Osteocyte (in vitro differentiated cells): ENCODE measurements around the gene HOXC9. TPM values are rescaled to one million over a fixed set of nuclear protein-coding genes. Genes with fewer than 3 reads are reported as not detected.

Experiments used
- DNase-seq: peaks from one replicate; pipeline ENCODE4 v3.0.0; 2021; ENCODE audit warnings: mixed read lengths; ENCODE audit not compliant: unreplicated experiment; ENCODE audit errors: extremely low spot score
- H3K27ac Mint-ChIP-seq: one replicate; pipeline ENCODE4 v1.8.0; 2021; ENCODE audit warnings: mild to moderate bottlenecking, mixed read lengths; ENCODE audit not compliant: unreplicated experiment
- H3K27me3 Mint-ChIP-seq: one replicate; pipeline ENCODE4 v1.8.0; 2021; ENCODE audit warnings: mixed read lengths; ENCODE audit not compliant: unreplicated experiment
- H3K36me3 Mint-ChIP-seq: one replicate; pipeline ENCODE4 v1.8.0; 2021; ENCODE audit warnings: mixed read lengths; ENCODE audit not compliant: unreplicated experiment
- H3K4me1 Mint-ChIP-seq: one replicate; pipeline ENCODE4 v1.8.0; 2021; ENCODE audit warnings: mixed read lengths; ENCODE audit not compliant: unreplicated experiment
- H3K4me3 Mint-ChIP-seq: one replicate; pipeline ENCODE4 v1.8.0; 2021; ENCODE audit warnings: mild to moderate bottlenecking, moderate library complexity, mixed read lengths; ENCODE audit not compliant: unreplicated experiment
- H3K9me3 Mint-ChIP-seq: one replicate; pipeline ENCODE4 v1.8.0; 2021; ENCODE audit warnings: mixed read lengths; ENCODE audit not compliant: unreplicated experiment
- total RNA-seq: library from RNA; stranded (reverse); gene quantifications from 2 replicates; pipeline ENCODE4 v1.2.1, GENCODE V29; 2021
- TF ChIP-seq, protein P1 (sequence below): fragments of 200-600 bp; sonication (generic); IDR thresholded peaks from 2 replicates; pipeline ENCODE4 v1.5.0; 2021; ENCODE audit warnings: antibody characterized with exemption, mild to moderate bottlenecking, moderate library complexity

HOXC9 gene
- total RNA-seq, 1 donor from 2014 or later, result not detected

DNA sequence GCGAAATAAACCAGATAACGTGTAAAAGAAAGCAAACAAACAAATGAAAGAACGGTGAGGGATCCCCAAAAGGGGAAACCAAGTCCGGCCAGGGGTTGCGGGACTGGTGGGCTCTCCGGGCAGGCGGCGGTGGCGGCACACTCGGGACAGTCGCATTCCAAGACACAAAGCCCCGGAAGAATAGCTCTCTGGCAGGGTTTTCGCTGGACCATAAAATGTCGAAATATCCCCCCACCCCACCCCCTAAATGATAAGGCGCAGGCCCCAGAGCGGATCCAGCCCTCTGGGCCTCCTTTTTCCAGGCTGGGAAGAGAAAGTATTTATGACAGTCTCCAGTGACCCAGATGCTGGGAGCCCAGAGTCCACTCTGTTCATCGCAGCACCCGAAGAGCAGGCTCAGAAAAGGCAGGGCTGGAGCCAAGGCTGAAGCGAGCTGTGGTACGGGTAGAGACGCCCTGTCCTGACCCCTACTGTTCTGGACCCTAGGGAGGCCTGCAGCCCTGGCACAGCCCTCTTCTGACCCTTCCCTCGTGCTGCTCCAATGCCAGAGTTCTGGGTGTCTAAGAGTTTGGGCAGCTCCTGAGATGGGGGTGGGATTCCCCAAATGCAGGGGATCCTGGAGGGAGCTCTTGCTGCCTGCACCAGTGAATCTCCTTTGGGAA, 6.7 kb downstream of the HOXC9 start:
- H3K4me1 Mint-ChIP-seq, result peaks cover 15% of the 10 kb centered on the region
- TF ChIP-seq, protein P1, sequence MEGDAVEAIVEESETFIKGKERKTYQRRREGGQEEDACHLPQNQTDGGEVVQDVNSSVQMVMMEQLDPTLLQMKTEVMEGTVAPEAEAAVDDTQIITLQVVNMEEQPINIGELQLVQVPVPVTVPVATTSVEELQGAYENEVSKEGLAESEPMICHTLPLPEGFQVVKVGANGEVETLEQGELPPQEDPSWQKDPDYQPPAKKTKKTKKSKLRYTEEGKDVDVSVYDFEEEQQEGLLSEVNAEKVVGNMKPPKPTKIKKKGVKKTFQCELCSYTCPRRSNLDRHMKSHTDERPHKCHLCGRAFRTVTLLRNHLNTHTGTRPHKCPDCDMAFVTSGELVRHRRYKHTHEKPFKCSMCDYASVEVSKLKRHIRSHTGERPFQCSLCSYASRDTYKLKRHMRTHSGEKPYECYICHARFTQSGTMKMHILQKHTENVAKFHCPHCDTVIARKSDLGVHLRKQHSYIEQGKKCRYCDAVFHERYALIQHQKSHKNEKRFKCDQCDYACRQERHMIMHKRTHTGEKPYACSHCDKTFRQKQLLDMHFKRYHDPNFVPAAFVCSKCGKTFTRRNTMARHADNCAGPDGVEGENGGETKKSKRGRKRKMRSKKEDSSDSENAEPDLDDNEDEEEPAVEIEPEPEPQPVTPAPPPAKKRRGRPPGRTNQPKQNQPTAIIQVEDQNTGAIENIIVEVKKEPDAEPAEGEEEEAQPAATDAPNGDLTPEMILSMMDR, result no peak
- H3K9me3 Mint-ChIP-seq, result no peaks in the 10 kb centered on the region
- no peak for DNase-seq
- H3K27me3 Mint-ChIP-seq, result peaks cover 93% of the 10 kb centered on the region
- H3K36me3 Mint-ChIP-seq, result no peaks in the 10 kb centered on the region
- peak overlapping the region; percentile 67 for H3K4me3 Mint-ChIP-seq
- H3K27ac Mint-ChIP-seq, result no peak overlapping the region

DNA sequence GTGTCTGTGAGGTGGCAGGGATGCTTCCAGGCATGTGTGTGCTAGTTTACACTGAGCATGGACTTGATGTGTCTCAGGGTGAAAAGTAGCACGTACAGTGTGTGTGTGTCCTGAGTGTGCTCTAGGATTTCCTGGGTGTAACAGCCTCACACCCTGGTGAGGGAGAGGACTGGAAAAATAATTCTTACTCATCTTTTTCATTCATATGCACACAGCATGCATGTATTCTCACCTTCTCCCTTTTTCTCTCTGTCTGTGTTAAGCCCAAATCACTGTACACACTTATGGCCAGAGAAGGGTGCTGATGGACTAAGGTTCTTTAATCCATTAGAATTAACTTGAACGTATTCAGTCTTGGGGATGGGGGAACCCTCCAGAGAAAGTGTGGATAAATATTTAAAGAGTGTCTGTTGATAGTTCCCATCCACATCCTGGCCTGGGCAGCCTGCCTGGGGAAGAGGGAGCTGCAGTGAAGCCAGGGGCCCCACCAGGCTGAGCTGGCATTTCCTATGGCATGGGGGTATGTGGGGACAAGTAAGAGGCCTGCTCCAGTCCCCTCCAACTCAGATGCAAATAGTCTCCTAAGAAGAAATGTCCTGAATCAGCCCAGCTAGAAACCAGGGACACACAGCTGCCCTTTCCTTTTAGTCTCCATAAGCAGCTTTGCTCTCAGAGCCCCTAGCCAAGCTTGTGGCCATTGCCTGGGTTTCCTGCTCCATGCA, 7.7 kb downstream of the HOXC9 start:
- Mint-ChIP-seq H3K27ac (no peak overlapping the region), H3K4me3 (no peak overlapping the region)
- TF ChIP-seq, protein P1, result no peak

DNA sequence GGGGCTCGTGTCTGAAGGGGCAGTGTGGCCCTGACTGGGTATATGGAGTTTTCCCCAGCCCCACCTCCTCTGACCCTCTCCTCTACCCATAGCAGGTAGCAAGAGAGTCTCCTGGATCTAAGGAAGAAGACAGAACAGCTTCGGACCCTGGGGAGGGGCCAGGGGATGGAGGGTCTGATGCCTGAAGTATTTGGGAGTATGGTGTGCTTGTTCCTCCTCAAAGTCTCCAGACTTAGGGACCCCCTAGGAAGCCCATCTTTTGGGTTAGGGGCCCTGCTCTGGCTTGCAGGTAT, 8.2 kb downstream of the HOXC9 start:
- no peaks in the 10 kb centered on the region for H3K9me3 Mint-ChIP-seq
- H3K36me3 Mint-ChIP-seq, result no peaks in the 10 kb centered on the region
- no peak overlapping the region for H3K4me3 Mint-ChIP-seq
- H3K27me3 Mint-ChIP-seq, result peaks cover 92% of the 10 kb centered on the region
- no peak overlapping the region for H3K27ac Mint-ChIP-seq
- peaks cover 13% of the 10 kb centered on the region for H3K4me1 Mint-ChIP-seq
- no peak for DNase-seq
- TF ChIP-seq, protein P1, result no peak

More for the DNA sequence above, 7.7 kb downstream of the HOXC9 start:
- no peaks in the 10 kb centered on the region for H3K9me3 Mint-ChIP-seq
- peaks cover 92% of the 10 kb centered on the region for H3K27me3 Mint-ChIP-seq
- no peaks in the 10 kb centered on the region for H3K36me3 Mint-ChIP-seq
- peaks cover 13% of the 10 kb centered on the region for H3K4me1 Mint-ChIP-seq
- DNase-seq, result no peak

DNA sequence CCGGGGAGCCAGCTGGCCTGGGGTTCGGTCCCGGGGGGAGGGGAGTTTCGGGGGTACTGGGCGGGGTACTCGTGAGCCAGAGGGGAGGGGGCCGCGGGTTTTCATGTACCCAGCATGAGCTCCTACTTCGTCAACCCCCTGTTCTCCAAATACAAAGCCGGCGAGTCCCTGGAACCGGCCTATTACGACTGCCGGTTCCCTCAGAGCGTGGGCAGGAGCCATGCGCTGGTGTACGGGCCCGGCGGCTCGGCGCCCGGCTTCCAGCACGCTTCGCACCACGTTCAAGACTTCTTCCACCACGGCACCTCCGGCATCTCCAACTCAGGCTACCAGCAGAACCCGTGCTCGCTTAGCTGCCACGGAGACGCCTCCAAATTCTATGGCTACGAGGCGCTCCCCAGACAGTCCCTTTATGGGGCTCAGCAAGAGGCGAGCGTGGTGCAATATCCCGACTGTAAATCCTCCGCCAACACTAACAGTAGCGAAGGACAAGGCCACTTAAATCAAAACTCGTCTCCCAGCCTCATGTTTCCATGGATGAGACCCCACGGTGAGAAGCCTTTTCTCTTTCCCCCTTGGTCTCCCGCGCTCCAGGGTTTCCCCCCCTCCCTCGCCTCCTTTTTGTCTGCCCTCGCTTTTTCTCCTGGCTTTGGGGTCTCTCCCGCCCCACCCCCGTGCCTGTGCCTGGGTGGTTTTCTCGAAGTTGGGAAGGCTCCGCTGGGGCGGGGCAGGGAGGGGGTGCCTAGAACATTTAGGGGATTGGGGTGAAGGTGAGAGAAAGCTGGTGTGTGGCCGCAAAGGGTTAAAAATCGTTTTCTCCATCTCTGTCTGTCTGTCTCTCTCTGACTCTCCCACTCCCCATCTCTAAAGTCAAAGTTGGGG, 9.5 kb downstream of the HOXC9 start:
- Mint-ChIP-seq H3K4me1 (peaks cover 13% of the 10 kb centered on the region), H3K4me3 (peak overlapping the region; percentile 16), H3K27me3 (peaks cover 92% of the 10 kb centered on the region), H3K36me3 (no peaks in the 10 kb centered on the region), H3K27ac (no peak overlapping the region), H3K9me3 (no peaks in the 10 kb centered on the region)
- TF ChIP-seq, protein P1, result no peak
- no peak for DNase-seq
